C4-2B (cell line): ENCODE data around the gene ROR2.
A peak's percentile ranks its signal among the peaks of the same experiment; 100 is the strongest.

ENCODE experiments used
- H3K27ac ChIP-seq: fragments of 450-650 bp; 2 replicates; pipeline ENCODE4 v1.5.1; 2017
- ZFX ChIP-seq: fragments of 450-650 bp; IDR thresholded peaks from 2 replicates; pipeline ENCODE4 v1.6.1; 2017
- TF ChIP-seq, protein P1 (sequence below): fragments of 450-650 bp; conservative IDR thresholded peaks from 2 replicates; pipeline ENCODE4 v1.5.1; 2017; ENCODE audit warnings: mild to moderate bottlenecking

ROR2 gene

DNA sequence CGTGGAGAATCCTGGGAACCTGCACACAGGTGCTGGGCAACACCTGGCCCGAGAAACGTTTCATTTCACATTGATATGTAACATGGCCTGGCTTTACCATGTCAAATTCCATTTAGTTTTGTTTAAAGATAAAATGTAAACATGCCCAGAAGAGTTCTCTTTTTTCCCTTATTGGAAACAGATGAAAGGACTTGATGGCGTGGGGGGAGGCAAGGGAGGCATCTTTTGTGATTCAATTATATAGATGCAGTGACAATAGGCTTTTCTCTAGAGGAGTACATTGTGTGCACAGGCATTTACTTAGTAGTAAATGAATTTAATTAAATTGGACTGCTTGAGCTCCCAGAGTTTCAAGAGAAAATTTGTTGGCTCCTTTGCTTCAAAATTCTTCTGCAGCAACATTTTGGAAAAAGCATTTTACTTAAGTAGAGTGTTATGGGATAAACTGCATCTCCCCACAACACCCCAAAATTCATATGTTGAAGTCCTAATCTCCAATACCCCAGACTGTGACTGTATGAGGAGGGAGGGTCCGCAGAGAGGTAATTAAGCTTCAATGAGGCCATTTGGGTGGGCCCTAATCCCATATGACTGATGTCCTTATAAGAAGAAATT lies 272.1 kb downstream of the ROR2 start:
- H3K27ac ChIP-seq = no peak overlapping the region
- no peak for TF ChIP-seq ZFX
- TF ChIP-seq, protein P1, sequence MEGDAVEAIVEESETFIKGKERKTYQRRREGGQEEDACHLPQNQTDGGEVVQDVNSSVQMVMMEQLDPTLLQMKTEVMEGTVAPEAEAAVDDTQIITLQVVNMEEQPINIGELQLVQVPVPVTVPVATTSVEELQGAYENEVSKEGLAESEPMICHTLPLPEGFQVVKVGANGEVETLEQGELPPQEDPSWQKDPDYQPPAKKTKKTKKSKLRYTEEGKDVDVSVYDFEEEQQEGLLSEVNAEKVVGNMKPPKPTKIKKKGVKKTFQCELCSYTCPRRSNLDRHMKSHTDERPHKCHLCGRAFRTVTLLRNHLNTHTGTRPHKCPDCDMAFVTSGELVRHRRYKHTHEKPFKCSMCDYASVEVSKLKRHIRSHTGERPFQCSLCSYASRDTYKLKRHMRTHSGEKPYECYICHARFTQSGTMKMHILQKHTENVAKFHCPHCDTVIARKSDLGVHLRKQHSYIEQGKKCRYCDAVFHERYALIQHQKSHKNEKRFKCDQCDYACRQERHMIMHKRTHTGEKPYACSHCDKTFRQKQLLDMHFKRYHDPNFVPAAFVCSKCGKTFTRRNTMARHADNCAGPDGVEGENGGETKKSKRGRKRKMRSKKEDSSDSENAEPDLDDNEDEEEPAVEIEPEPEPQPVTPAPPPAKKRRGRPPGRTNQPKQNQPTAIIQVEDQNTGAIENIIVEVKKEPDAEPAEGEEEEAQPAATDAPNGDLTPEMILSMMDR = no peak

DNA sequence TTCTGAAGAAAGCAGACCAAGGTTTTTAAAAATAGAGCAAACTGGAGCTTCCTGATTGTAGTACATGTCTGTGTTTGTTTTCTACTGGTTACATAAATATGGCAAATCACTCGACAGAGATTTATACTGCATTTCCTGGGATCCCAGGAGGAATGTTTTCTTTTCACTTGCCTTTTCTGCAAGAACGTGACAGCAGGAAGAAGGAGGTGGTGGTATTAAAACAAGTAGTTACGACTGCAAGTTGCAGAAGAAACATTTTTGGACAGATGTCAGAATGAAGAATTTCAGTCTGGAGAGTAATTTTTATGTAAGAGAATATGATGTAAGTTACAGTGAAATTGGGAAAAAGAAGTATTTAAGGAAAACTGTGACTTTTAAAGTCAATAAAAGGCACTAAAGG lies 272.7 kb downstream of the ROR2 start:
- TF ChIP-seq ZFX = no peak
- TF ChIP-seq, protein P1 = no peak
- no peak overlapping the region for H3K27ac ChIP-seq

DNA sequence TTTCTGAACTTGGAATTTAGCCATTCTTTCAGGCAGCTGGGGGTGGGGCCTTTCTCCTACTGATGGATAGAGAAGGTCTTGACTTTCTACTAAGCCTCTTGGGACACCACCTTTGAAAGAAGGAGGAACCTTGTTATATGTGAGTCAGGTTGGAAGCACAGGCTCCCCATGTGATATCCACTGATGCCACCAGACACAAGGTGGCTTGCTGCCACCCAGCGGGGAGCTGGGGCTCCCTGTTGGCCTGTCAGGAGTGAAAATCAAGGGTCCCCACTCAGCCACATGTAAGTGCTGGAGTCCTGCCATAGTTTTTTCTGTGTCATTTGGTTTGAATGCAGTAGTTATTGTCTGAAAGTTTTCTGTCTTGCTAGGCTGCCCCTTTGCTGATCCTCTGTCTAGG lies 274.0 kb downstream of the ROR2 start:
- TF ChIP-seq ZFX = no peak
- TF ChIP-seq, protein P1 = peak; percentile 40

DNA sequence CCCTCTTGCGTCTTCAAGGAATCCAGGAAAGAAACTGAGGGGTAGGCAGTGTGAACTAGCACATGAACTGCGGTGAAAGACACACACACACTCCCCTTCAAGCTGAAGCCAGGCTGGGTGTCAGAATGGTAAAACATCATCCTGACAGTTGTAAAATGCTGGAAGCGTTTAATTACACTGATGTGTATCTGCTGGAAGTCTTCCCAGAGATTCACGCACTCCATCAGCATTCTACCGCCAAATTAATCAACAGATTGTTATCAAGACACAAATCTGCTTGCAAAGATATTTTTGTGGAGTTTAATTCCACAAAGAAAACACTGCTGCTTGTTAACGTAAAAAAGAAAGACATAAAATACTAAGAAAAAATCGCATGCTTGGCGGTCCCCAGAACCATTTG lies 285.4 kb downstream of the ROR2 start:
- TF ChIP-seq, protein P1 = no peak
- TF ChIP-seq ZFX = no peak
- H3K27ac ChIP-seq = no peak overlapping the region

More for the DNA sequence above, 274.0 kb downstream of the ROR2 start:
- H3K27ac ChIP-seq = no peak overlapping the region

DNA sequence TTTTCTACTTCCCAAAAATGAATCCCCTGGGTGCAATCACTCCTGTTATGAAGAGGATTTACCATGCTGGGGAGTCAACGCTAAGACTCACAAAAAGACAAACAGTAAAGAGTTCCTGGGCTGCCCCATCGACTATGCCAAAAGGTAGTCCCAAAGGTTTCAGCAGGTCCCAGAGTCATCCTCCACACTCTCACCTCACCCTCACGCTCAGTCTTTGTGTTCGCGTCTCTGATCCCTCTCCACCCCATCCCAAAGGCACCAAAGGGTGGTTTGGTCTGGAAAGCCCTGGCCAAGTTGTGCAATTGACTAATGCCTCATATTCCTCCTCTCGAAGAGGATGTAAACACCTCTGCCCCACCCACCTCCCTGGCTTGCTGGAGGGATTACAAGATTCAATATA lies 286.2 kb downstream of the ROR2 start:
- H3K27ac ChIP-seq = no peak overlapping the region
- TF ChIP-seq, protein P1 = no peak
- TF ChIP-seq ZFX = no peak

DNA sequence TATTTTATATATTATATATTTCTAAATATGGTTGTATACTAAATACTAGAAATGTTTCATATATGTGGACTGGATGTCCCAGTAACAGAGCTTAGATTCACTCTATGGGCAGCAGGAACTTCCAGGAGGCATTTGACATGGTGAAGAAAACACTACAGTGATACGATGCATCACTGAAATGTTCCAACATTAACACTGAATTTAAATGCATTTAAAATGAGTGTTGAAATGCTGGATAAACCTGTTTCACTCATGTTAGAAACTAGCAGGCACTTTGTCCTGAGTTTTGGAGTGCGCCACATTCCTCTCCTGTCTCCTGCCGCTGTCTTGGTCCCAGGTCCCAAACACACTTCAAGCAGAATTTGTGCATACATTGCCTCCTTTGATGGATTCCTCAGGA lies 288.6 kb downstream of the ROR2 start:
- TF ChIP-seq, protein P1 = no peak
- TF ChIP-seq ZFX = no peak
- H3K27ac ChIP-seq = no peak overlapping the region

DNA sequence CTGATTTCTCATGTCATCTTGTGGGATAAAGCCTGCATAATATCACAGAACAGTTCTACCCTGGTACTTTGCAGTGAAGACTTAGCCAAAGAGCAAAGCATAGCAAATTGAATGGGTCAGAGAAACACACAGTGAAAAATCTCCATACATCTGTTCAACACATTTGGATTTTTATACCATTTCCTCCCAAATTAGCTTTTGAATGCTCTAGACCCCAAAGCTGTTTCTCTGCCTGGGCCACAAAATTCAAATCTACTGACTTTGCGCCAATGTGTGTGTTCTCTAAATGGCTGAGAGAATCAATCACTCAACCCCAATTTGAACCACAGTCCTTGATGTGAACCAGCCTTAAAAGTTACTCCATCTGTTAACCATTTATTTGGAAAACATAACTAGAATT lies 289.5 kb downstream of the ROR2 start:
- no peak for TF ChIP-seq ZFX
- H3K27ac ChIP-seq = no peak overlapping the region
